ENCODE results near the gene EZH1. TPM values are rescaled to one million over a fixed set of nuclear protein-coding genes. Genes with fewer than 3 reads are reported as not detected.
A peak's percentile ranks its signal among the peaks of the same experiment; 100 is the strongest.
"Not testable (repeated sequence)": the region's sequence is repeated elsewhere in the genome, so short reads cannot be mapped to it uniquely, and the experiment has no call there.

The EZH1 gene
- total RNA-seq, 1 experiment from 2014 or later: 16.9 TPM

DNA sequence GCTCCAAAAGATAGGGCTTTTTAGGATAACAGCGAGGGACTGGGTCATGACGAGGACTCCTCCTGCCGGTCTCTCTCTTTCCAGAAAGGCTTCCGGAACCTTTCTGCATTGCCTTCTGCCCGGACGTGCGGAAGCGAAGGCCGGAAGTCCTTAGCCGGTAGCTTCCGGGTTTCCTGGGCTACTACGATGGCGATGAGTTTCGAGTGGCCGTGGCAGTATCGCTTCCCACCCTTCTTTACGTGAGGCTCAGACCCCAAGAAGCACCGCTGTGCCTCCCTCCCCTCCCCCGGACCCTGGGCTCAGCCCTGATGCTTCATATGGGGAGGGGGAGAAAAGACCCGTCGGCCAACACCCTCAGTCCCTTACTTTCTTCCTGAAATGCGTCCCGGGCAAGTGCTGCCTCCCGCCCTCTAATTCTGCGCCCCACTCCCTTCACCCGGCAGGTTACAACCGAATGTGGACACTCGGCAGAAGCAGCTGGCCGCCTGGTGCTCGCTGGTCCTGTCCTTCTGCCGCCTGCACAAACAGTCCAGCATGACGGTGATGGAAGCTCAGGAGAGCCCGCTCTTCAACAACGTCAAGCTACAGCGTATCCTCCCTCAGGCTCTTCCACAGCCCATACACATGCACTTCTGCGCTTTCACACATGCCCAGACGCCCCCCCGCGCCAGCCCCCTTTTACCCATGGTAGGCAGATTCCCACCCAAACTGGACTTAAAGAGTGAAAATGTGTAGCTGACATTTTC is 28.6 kb upstream of the EZH1 start, which contains the start of gene VPS25:
VPS25 (plus strand) TSS at position 160 of the 746 bp plus-strand sequence; CDS start at position 187, 27 bp downstream.
- BruUV-seq (replicated peaks): TSS peak; percentile 72
- TF ChIP-seq, protein P1, sequence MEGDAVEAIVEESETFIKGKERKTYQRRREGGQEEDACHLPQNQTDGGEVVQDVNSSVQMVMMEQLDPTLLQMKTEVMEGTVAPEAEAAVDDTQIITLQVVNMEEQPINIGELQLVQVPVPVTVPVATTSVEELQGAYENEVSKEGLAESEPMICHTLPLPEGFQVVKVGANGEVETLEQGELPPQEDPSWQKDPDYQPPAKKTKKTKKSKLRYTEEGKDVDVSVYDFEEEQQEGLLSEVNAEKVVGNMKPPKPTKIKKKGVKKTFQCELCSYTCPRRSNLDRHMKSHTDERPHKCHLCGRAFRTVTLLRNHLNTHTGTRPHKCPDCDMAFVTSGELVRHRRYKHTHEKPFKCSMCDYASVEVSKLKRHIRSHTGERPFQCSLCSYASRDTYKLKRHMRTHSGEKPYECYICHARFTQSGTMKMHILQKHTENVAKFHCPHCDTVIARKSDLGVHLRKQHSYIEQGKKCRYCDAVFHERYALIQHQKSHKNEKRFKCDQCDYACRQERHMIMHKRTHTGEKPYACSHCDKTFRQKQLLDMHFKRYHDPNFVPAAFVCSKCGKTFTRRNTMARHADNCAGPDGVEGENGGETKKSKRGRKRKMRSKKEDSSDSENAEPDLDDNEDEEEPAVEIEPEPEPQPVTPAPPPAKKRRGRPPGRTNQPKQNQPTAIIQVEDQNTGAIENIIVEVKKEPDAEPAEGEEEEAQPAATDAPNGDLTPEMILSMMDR (IDR thresholded peaks at IDR 0.05; ENCODE audit: insufficient read depth in 1 of 2, low read depth in 1 of 2, low read length in 1 of 2, severe bottlenecking in 1 of 2, unreplicated experiment in 1 of 2): no peak
- intact Hi-C loops (cut with micrococcal nuclease; ENCODE audit: unreplicated experiment): no loop called here
- peak within 1 kb of the TSS; percentile 93 for H3K27ac Mint-ChIP-seq (ENCODE audit: unreplicated experiment)
- Histone ChIP-seq H3K27me3 (replicated peaks; ENCODE audit: control insufficient read depth, insufficient read depth, low read length) (no peaks in the 10 kb centered on the region), H3K4me1 (0 out of 2 replicates have a peak, but pooled peaks cover 3% of the 10 kb centered on the region), H3K36me3 (ENCODE audit: control insufficient read depth, insufficient read depth, low read length) (no peaks in the 10 kb centered on the region), H3K9me3 (no peaks in the 10 kb centered on the region), H3K4me3 (ENCODE audit: low read depth, low read length) (peak within 1 kb of the TSS; percentile 77)
- H3K4me1 Mint-ChIP-seq (ENCODE audit: low read depth, unreplicated experiment): no peaks in the 10 kb centered on the region
- H3K9me3 Mint-ChIP-seq (ENCODE audit: unreplicated experiment): no peaks in the 10 kb centered on the region
- H3K4me3 Mint-ChIP-seq (ENCODE audit: unreplicated experiment): peak within 1 kb of the TSS; percentile 96
- H3K36me3 Mint-ChIP-seq (ENCODE audit: insufficient read depth, unreplicated experiment): peaks cover 24% of the 10 kb centered on the region
- CTCF ChIA-PET: interaction anchor here (0.7 to 2.1 kb wide), 8 partner anchors 10 to 196 kb away, joined by 3 to 18 read pairs (median 4); partner anchors contain the start of genes BECN1 and PSMC3IP
- DNase-seq: peak; percentile 84 to 86
- POLR2A ChIA-PET: interaction anchor here (0.7 to 2.0 kb wide), 6 partner anchors 13 to 225 kb away, joined by 5 to 19 read pairs (median 8); partner anchors contain the start of genes BECN1, CNTD1, COA3 and RAMP2
- no peaks in the 10 kb centered on the region for H3K27me3 Mint-ChIP-seq (ENCODE audit: insufficient read depth, unreplicated experiment)

DNA sequence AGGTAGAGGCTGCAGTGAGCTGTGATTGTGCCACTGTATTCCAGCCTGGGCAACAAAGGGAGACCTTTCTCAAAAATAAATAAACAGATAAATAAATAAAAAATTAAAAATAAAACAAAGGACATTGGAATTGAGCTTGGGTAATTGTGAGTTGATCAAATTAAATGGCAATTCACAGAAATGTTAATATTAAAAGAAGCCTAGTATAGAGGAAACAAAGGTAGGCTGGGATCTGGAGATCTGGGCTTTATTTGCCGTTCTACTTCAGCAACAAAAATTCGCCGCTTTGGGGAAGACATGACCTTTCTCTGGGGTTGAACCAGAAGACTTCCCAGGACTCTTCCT is 28.1 kb upstream of the EZH1 start:
- no peaks in the 10 kb centered on the region for H3K9me3 Mint-ChIP-seq (ENCODE audit: unreplicated experiment)
- BruUV-seq (replicated peaks): TSS peak; percentile 90
- H3K27me3 ChIP-seq (replicated peaks; ENCODE audit: control insufficient read depth, insufficient read depth, low read length): no peaks in the 10 kb centered on the region

DNA sequence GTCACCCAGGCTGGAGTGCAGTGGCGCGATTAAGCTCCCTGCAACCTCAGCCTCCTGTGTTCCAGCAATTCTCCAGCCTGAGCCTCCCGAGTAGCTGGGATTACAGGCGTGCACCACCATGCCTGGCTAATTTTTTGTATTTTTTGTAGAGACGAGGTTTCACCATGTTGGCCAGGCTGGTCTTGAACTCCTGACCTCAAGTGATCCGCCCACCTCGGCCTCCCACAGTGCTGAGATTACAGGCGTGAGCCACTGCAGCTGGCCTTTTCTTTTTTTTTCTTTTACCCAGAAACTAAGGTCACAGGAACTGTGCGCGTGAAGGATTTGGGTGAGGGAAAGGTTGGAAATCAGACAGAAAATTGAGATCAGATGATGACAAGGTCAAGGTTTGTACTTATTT is 25.1 kb upstream of the EZH1 start:
- BruUV-seq (replicated peaks); H3K4me1 Mint-ChIP-seq (ENCODE audit: low read depth, unreplicated experiment); H3K27ac Mint-ChIP-seq (ENCODE audit: unreplicated experiment); H3K4me3 ChIP-seq (ENCODE audit: low read depth, low read length); H3K4me1 ChIP-seq; H3K27me3 Mint-ChIP-seq (ENCODE audit: insufficient read depth, unreplicated experiment); H3K27me3 ChIP-seq (replicated peaks; ENCODE audit: control insufficient read depth, insufficient read depth, low read length); DNase-seq; H3K9me3 Mint-ChIP-seq (ENCODE audit: unreplicated experiment); H3K36me3 ChIP-seq (ENCODE audit: control insufficient read depth, insufficient read depth, low read length); CTCF ChIA-PET; intact Hi-C loops (cut with micrococcal nuclease; ENCODE audit: unreplicated experiment); H3K9me3 ChIP-seq; H3K4me3 Mint-ChIP-seq (ENCODE audit: unreplicated experiment); POLR2A ChIA-PET: not testable (repeated sequence)
- peaks cover 16% of the 10 kb centered on the region for H3K36me3 Mint-ChIP-seq (ENCODE audit: insufficient read depth, unreplicated experiment)

More for the DNA sequence above, 28.1 kb upstream of the EZH1 start:
- Mint-ChIP-seq H3K4me1 (ENCODE audit: low read depth, unreplicated experiment) (no peaks in the 10 kb centered on the region), H3K36me3 (ENCODE audit: insufficient read depth, unreplicated experiment) (peaks cover 20% of the 10 kb centered on the region), H3K27me3 (ENCODE audit: insufficient read depth, unreplicated experiment) (no peaks in the 10 kb centered on the region), H3K27ac (ENCODE audit: unreplicated experiment) (peak overlapping the region; percentile 93), H3K4me3 (ENCODE audit: unreplicated experiment) (peak overlapping the region; percentile 96)
- intact Hi-C loops (cut with micrococcal nuclease; ENCODE audit: unreplicated experiment): no loop called here
- Histone ChIP-seq H3K4me1 (0 out of 2 replicates have a peak, but pooled peaks cover 3% of the 10 kb centered on the region), H3K9me3 (no peaks in the 10 kb centered on the region), H3K36me3 (ENCODE audit: control insufficient read depth, insufficient read depth, low read length) (no peaks in the 10 kb centered on the region), H3K4me3 (ENCODE audit: low read depth, low read length) (peak overlapping the region; percentile 77)
- no peak for DNase-seq
- TF ChIP-seq, protein P1 (IDR thresholded peaks at IDR 0.05; ENCODE audit: insufficient read depth in 1 of 2, low read depth in 1 of 2, low read length in 1 of 2, severe bottlenecking in 1 of 2, unreplicated experiment in 1 of 2): no peak
- ChIA-PET CTCF (interaction anchor here (0.9 to 2.1 kb wide), 5 partner anchors 9 to 194 kb away, joined by 3 to 18 read pairs (median 4); partner anchors contain the start of gene BECN1), POLR2A (interaction anchor here (1.4 to 2.0 kb wide), 5 partner anchors 25 to 225 kb away, joined by 5 to 19 read pairs (median 8); partner anchors contain the start of genes BECN1, CNTD1, COA3 and RETREG3)

DNA sequence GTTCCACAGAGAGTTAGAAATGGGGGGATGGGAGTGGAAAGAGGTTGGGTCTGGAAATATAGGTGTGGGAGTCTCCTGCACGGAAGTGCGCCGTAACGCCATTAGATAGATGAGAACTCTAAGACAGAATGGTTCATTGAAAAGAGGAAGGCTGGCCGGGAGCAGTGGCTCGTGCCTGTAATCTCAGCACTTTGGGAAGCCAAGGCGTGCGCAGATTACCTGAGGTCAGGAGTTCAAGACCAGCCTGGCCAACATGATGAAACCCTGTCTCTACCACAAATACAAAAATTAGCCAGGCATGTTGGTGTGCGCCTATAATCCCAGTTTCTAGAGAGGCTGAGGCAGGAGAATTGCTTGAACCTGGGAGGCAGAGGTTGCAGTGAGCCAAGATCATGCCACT is 23.2 kb upstream of the EZH1 start:
- CTCF ChIA-PET: interaction anchor here (0.6 kb wide), 1 partner anchor 135 kb away, joined by 3 read pairs; no protein-coding TSS in a partner anchor
- H3K9me3 Mint-ChIP-seq (ENCODE audit: unreplicated experiment); intact Hi-C loops (cut with micrococcal nuclease; ENCODE audit: unreplicated experiment); H3K27me3 Mint-ChIP-seq (ENCODE audit: insufficient read depth, unreplicated experiment); H3K27ac Mint-ChIP-seq (ENCODE audit: unreplicated experiment); H3K9me3 ChIP-seq; POLR2A ChIA-PET; H3K36me3 Mint-ChIP-seq (ENCODE audit: insufficient read depth, unreplicated experiment); H3K27me3 ChIP-seq (replicated peaks; ENCODE audit: control insufficient read depth, insufficient read depth, low read length); DNase-seq; BruUV-seq (replicated peaks); H3K36me3 ChIP-seq (ENCODE audit: control insufficient read depth, insufficient read depth, low read length); H3K4me1 ChIP-seq; H3K4me3 ChIP-seq (ENCODE audit: low read depth, low read length); H3K4me3 Mint-ChIP-seq (ENCODE audit: unreplicated experiment): not testable (repeated sequence)
- peaks cover 13% of the 10 kb centered on the region for H3K4me1 Mint-ChIP-seq (ENCODE audit: low read depth, unreplicated experiment)
